Activated naive CD8-positive, alpha-beta T cell treated with anti-CD3 and anti-CD28 coated beads, Interleukin-2, amount 50 U/mL, for 24 hours (primary cell): ENCODE data around the gene SIRT2.

ENCODE experiments used
- ATAC-seq: fragments of 150-1000 bp; cut with Tn5 transposase; one replicate; pipeline ENCODE4 v1.10.0; 2021
- DNase-seq: peaks from one replicate; pipeline ENCODE4 v3.0.0; 2021
- H3K27ac Mint-ChIP-seq: one replicate; pipeline ENCODE4 v1.8.0; 2021; ENCODE audit warnings: mild to moderate bottlenecking, mixed read lengths
- H3K27me3 Mint-ChIP-seq: one replicate; pipeline ENCODE4 v1.8.0; 2021; ENCODE audit warnings: mixed read lengths
- H3K36me3 Mint-ChIP-seq: one replicate; pipeline ENCODE4 v1.8.0; 2021; ENCODE audit warnings: low read depth, mixed read lengths
- H3K4me1 Mint-ChIP-seq: one replicate; pipeline ENCODE4 v1.8.0; 2021; ENCODE audit warnings: mixed read lengths
- H3K4me3 Mint-ChIP-seq: one replicate; pipeline ENCODE4 v1.8.0; 2021; ENCODE audit warnings: mild to moderate bottlenecking, moderate library complexity, mixed read lengths
- H3K9me3 Mint-ChIP-seq: one replicate; pipeline ENCODE4 v1.8.0; 2021; ENCODE audit warnings: mixed read lengths

The SIRT2 gene

GRCh38 chr19:38929929-38930775, 30.7 kb upstream of the SIRT2 start, which contains the start of gene SARS2:
Gene SARS2 (minus strand): TSS chr19:38930763. CDS start chr19:38930736, 27 bp downstream.
- no peaks in the 10 kb centered on the region for H3K27me3 Mint-ChIP-seq
- peaks cover 39% of the 10 kb centered on the region for H3K4me1 Mint-ChIP-seq
- peak within 1 kb of the TSS; percentile 98 for H3K27ac Mint-ChIP-seq
- H3K9me3 Mint-ChIP-seq = no peaks in the 10 kb centered on the region
- DNase-seq = peak; percentile 91
- H3K4me3 Mint-ChIP-seq = peak within 1 kb of the TSS; percentile 88
- H3K36me3 Mint-ChIP-seq = peaks cover 36% of the 10 kb centered on the region
- peak; percentile 60 for ATAC-seq

GRCh38 chr19:38928391-38929001, 29.1 kb upstream of the SIRT2 start:
- Mint-ChIP-seq H3K27ac (no peak overlapping the region), H3K4me3 (peak overlapping the region; percentile 88), H3K36me3 (peaks cover 29% of the 10 kb centered on the region), H3K4me1 (peaks cover 39% of the 10 kb centered on the region), H3K9me3 (no peaks in the 10 kb centered on the region), H3K27me3 (no peaks in the 10 kb centered on the region)
- ATAC-seq (no peak), DNase-seq (no peak)

- Mint-ChIP-seq H3K27ac (no peak overlapping the region), H3K27me3 (no peaks in the 10 kb centered on the region), H3K9me3 (no peaks in the 10 kb centered on the region), H3K36me3 (peaks cover 27% of the 10 kb centered on the region), H3K4me1 (peaks cover 12% of the 10 kb centered on the region), H3K4me3 (no peak overlapping the region)
- DNase-seq = no peak
- no peak for ATAC-seq
These were observed 25.0 kb upstream of the SIRT2 start for GRCh38 chr19:38924388-38924787.

GRCh38 chr19:38922482-38922881, 23.1 kb upstream of the SIRT2 start:
- Mint-ChIP-seq H3K27me3 (no peaks in the 10 kb centered on the region), H3K4me1 (no peaks in the 10 kb centered on the region), H3K4me3 (no peak overlapping the region), H3K9me3 (no peaks in the 10 kb centered on the region), H3K27ac (no peak overlapping the region), H3K36me3 (peaks cover 23% of the 10 kb centered on the region)
- ATAC-seq = no peak
- DNase-seq = no peak

- Mint-ChIP-seq H3K27me3 (no peaks in the 10 kb centered on the region), H3K4me3 (no peak overlapping the region), H3K4me1 (no peaks in the 10 kb centered on the region), H3K36me3 (peaks cover 23% of the 10 kb centered on the region), H3K27ac (no peak overlapping the region), H3K9me3 (no peaks in the 10 kb centered on the region)
- no peak for ATAC-seq
- no peak for DNase-seq
These were observed 22.2 kb upstream of the SIRT2 start for GRCh38 chr19:38921420-38922274.

- peaks cover 23% of the 10 kb centered on the region for H3K36me3 Mint-ChIP-seq
- H3K9me3 Mint-ChIP-seq = no peaks in the 10 kb centered on the region
- no peak overlapping the region for H3K27ac Mint-ChIP-seq
- H3K4me1 Mint-ChIP-seq = no peaks in the 10 kb centered on the region
- no peaks in the 10 kb centered on the region for H3K27me3 Mint-ChIP-seq
- peak; percentile 8 for ATAC-seq
- no peak overlapping the region for H3K4me3 Mint-ChIP-seq
- DNase-seq = no peak
These were observed 21.4 kb upstream of the SIRT2 start for GRCh38 chr19:38920602-38921419.

- no peaks in the 10 kb centered on the region for H3K9me3 Mint-ChIP-seq
- no peak for DNase-seq
- H3K4me1 Mint-ChIP-seq = no peaks in the 10 kb centered on the region
- H3K27me3 Mint-ChIP-seq = no peaks in the 10 kb centered on the region
- no peak for ATAC-seq
- no peak overlapping the region for H3K4me3 Mint-ChIP-seq
- peaks cover 18% of the 10 kb centered on the region for H3K36me3 Mint-ChIP-seq
- H3K27ac Mint-ChIP-seq = no peak overlapping the region
These were observed 20.6 kb upstream of the SIRT2 start for GRCh38 chr19:38919837-38920601.

- peaks cover 2% of the 10 kb centered on the region for H3K4me1 Mint-ChIP-seq
- ATAC-seq (no peak), DNase-seq (no peak)
- no peaks in the 10 kb centered on the region for H3K9me3 Mint-ChIP-seq
- no peak overlapping the region for H3K4me3 Mint-ChIP-seq
- H3K27me3 Mint-ChIP-seq = no peaks in the 10 kb centered on the region
- no peak overlapping the region for H3K27ac Mint-ChIP-seq
- peaks cover 12% of the 10 kb centered on the region for H3K36me3 Mint-ChIP-seq
These were observed 19.1 kb upstream of the SIRT2 start for GRCh38 chr19:38918526-38918925.

- Mint-ChIP-seq H3K27me3 (no peaks in the 10 kb centered on the region), H3K27ac (no peak overlapping the region), H3K9me3 (no peaks in the 10 kb centered on the region), H3K4me1 (peaks cover 4% of the 10 kb centered on the region), H3K36me3 (peaks cover 12% of the 10 kb centered on the region), H3K4me3 (no peak overlapping the region)
- DNase-seq = no peak
- no peak for ATAC-seq
These were observed 18.6 kb upstream of the SIRT2 start for GRCh38 chr19:38917921-38918491.

GRCh38 chr19:38917516-38917915, 18.1 kb upstream of the SIRT2 start:
- no peak for DNase-seq
- H3K27ac Mint-ChIP-seq = no peak overlapping the region

GRCh38 chr19:38915329-38916321, 16.2 kb upstream of the SIRT2 start:
- Mint-ChIP-seq H3K4me3 (no peak overlapping the region), H3K4me1 (peaks cover 11% of the 10 kb centered on the region), H3K27me3 (no peaks in the 10 kb centered on the region), H3K36me3 (no peaks in the 10 kb centered on the region), H3K9me3 (no peaks in the 10 kb centered on the region), H3K27ac (no peak overlapping the region)
- DNase-seq (no peak), ATAC-seq (no peak)

More at GRCh38 chr19:38917516-38917915, 18.1 kb upstream of the SIRT2 start:
- Mint-ChIP-seq H3K4me3 (no peak overlapping the region), H3K9me3 (no peaks in the 10 kb centered on the region), H3K27me3 (no peaks in the 10 kb centered on the region), H3K4me1 (peaks cover 9% of the 10 kb centered on the region), H3K36me3 (peaks cover 11% of the 10 kb centered on the region)
- no peak for ATAC-seq

- no peak for DNase-seq
- Mint-ChIP-seq H3K9me3 (no peaks in the 10 kb centered on the region), H3K36me3 (no peaks in the 10 kb centered on the region), H3K27ac (no peak overlapping the region), H3K27me3 (no peaks in the 10 kb centered on the region), H3K4me1 (peaks cover 11% of the 10 kb centered on the region), H3K4me3 (no peak overlapping the region)
- ATAC-seq = no peak
These were observed 14.5 kb upstream of the SIRT2 start for GRCh38 chr19:38913958-38914357.
